HS-27A (cell line): ENCODE data around the gene SLC26A11.

Experiments
- DNase-seq: peaks from one replicate; pipeline ENCODE4 v3.0.0-alpha.2; 2012; ENCODE audit warnings: low read depth, missing footprints

SLC26A11 gene

GRCh38 chr17:80220054-80220735 lies at the start of gene SLC26A11, which contains the start of gene SGSH:
TSS of gene SLC26A11 (plus strand) at chr17:80220427. CDS start at chr17:80221561, 1,134 bp downstream.
TSS of gene SGSH (minus strand) at chr17:80220333. CDS start at chr17:80220313, 20 bp downstream.
- no peak for DNase-seq

- no peak for DNase-seq
Measured at GRCh38 chr17:80171681-80172080, 48.5 kb upstream of the SLC26A11 start.

- DNase-seq: no peak
Measured at GRCh38 chr17:80173126-80173525, 47.1 kb upstream of the SLC26A11 start.

- no peak for DNase-seq
Measured at GRCh38 chr17:80173916-80174315, 46.3 kb upstream of the SLC26A11 start.

GRCh38 chr17:80176757-80177156 lies 43.5 kb upstream of the SLC26A11 start:
- no peak for DNase-seq

- no peak for DNase-seq
Measured at GRCh38 chr17:80177986-80178595, 42.1 kb upstream of the SLC26A11 start.

GRCh38 chr17:80180192-80180591 lies 40.0 kb upstream of the SLC26A11 start:
- DNase-seq: no peak

- no peak for DNase-seq
Measured at GRCh38 chr17:80181431-80181830, 38.8 kb upstream of the SLC26A11 start.

GRCh38 chr17:80182118-80182844 lies 37.9 kb upstream of the SLC26A11 start:
- DNase-seq: no peak

- DNase-seq: no peak
Measured at GRCh38 chr17:80182845-80183223, 37.4 kb upstream of the SLC26A11 start.

- no peak for DNase-seq
Measured at GRCh38 chr17:80183581-80184422, 36.4 kb upstream of the SLC26A11 start.

GRCh38 chr17:80184423-80184714 lies 35.9 kb upstream of the SLC26A11 start:
- DNase-seq: no peak

- DNase-seq: no peak
Measured at GRCh38 chr17:80185968-80186367, 34.3 kb upstream of the SLC26A11 start.

GRCh38 chr17:80187090-80187489 lies 33.1 kb upstream of the SLC26A11 start:
- DNase-seq: no peak

GRCh38 chr17:80187515-80187941 lies 32.7 kb upstream of the SLC26A11 start:
- DNase-seq: no peak

- DNase-seq: no peak
Measured at GRCh38 chr17:80189611-80190010, 30.6 kb upstream of the SLC26A11 start.

- no peak for DNase-seq
Measured at GRCh38 chr17:80190716-80191115, 29.5 kb upstream of the SLC26A11 start.

- no peak for DNase-seq
Measured at GRCh38 chr17:80191192-80191591, 29.0 kb upstream of the SLC26A11 start.

GRCh38 chr17:80191865-80192661 lies 28.2 kb upstream of the SLC26A11 start:
- DNase-seq: no peak

- DNase-seq: no peak
Measured at GRCh38 chr17:80195141-80195540, 25.1 kb upstream of the SLC26A11 start.
